NCI-H460 (cell line): ENCODE measurements around the gene DUS3L. TPM values are rescaled to one million over a fixed set of nuclear protein-coding genes. Genes with fewer than 3 reads are reported as not detected.

Source experiments
- DNase-seq: peaks from one replicate; pipeline ENCODE4 v3.0.0-alpha.2; 2016; ENCODE audit warnings: low read depth; ENCODE audit errors: extremely low read depth
- total RNA-seq: library from RNA; depleted of rRNA; stranded (reverse); fragments of >200 nt; shearing (Covaris generic); gene quantifications from 2 replicates; pipeline ENCODE4 v1.2.3, GENCODE V29; 2014

Gene DUS3L
- total RNA-seq, 1 experiment from 2014 or later = 36.4 TPM

DNA sequence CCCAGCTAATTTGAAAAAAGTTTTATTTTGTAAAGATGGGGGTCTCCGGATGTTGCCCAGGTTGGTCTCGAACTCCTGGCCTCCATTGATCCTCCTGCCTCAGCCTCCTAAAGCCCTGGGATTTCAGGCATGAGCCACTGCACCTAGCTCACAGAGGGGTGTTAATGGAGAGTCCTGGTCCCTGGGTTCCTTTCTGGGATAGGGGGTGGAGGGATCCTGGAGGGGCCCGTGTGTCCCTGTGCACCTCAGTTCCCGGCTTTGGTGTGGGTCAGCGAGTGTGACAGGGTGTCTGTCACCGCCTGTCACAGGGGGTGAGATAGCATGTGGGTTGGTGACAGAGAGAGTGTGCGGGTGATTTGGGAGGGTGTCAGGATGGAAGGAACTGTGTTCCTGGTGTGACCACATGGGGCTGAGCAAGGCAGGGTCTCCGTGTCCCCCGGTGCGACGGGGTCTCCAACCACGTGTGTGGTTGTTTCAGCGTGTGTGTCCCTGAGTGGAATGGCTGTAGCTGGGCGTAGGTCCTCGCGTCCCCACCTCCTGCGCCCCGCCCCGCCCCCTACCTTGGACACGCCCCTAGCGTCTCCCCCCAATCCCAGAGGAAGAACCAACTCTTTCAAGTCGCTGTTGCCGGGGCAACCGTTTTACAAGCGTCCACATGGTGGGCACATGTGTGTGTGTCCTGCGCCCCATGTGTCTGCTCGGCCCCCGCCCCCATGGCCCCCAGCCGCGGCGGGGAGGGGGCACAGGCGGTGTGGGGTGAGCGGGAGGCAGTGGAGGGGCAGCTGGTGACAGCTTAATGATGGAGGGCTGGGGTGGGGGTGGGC is 11.0 kb upstream of the DUS3L start:
- DNase-seq = no peak

DNA sequence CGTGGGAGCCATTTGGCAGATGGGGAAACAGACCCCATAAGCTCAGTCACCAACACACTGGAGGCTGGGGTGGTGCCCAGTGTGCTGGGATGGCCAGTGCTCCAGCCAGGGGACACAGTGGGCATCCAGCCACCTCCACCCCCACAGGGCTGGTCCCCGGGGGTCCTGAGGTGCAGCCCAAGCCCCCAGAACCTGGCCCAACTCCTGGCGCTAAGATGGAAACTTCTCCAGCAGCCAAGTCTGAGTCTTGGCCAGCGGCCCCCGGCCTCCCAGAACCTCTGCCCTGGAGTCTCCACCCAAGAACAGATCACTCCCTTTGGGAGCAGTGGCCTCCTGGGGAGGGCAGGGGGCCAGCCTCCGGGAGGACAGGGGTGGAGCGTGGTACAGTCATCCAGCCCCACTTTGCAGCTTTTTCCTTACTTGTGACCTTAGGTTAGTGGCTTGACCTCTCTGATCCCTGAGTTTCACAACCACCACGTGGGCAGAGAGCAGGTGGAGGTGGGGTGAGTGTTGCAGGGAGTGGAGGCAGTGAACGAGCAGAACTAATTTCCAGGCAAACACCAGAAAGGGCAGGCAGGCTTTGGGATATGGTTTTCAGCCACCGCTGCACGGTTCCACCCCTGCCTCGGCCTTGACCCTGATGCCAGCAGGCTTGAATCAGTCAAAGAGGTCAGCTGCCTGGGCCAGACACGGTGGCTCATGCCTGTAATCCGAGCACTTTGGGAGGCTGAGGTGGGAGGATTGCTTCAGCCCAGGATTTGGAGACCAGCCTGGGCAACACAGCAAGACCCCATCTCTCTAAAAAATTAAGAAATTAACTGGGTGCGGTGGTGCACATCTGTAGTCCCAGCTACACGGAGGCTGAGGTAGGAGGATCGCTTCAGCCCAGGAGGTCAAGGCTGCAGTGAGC is 9.7 kb upstream of the DUS3L start:
- no peak for DNase-seq

DNA sequence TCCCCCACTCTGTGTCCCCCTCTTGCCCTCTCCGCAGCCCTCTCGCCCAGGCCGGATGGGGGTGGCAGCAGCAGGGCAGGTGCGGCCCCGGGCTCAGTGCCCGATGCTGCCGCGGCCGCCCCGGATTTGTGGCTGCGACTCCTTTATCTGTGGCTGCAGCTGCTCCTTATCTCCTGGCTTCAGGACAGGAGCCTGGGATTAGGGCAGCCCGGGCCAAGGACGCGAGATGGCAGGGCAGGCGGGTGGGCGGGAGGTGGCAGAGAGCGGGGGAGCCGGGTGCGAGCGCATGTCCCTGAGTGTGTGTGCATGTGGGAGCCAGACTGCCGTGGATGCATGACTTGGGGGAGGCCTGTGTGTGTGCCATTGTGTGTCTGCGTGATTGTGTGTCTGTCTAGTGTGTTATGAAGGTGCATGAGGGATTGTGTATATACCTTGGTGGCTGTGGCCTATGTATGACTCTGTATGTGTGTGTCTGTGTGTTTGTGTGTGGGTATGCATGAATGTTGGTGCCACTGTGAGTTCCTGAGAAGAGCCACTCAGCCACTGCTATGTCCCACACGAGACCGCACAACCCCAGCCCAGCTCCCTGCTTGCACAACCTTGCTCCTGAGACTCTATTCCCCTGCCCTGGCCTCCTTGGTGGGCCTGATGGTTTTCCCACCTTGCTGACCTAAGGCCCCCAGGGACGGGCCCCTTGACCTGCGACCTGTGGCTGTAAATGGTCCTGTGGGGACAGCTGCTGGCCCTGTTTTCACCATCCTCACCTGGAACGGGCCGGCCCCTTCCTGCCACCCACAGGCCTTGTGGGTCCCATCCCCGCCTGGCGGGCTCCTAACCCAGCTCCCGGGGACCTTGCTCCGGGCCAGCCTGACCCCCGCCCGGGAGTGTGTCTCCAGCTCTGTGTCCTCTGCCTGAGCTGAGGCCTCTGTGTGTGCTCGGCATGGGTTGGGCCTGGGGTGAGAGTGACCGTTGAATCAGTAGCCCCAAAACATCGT is 8.6 kb upstream of the DUS3L start:
- DNase-seq = no peak

- no peak for DNase-seq
Observed at GRCh38 chr19:5798244-5798643, 7.3 kb upstream of the DUS3L start.

DNA sequence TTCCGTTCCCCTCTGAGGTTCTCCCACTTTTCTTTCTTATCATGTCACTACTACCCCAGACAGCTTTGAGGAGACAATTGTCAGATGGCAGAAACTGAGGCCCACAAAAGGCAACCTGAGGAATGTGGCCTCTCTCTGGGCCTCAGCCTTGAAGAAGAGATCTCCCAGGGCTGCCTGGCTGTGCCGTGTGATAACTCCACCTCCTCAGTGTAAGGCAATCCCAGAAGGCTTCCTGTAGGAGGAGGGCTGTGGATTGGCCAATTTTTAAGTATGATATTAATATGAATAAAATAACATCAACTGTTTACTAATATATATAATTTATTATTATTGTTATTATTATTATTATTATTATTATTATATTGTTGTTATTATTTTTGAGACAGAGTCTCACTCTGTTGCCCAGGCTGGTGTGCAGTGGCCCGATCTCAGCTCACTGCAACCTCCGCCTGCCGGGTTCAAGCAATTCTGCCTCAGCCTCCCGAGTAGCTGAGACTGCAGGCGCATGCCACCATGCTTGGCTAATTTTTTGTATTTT is 4.5 kb upstream of the DUS3L start:
- DNase-seq = no peak

DNA sequence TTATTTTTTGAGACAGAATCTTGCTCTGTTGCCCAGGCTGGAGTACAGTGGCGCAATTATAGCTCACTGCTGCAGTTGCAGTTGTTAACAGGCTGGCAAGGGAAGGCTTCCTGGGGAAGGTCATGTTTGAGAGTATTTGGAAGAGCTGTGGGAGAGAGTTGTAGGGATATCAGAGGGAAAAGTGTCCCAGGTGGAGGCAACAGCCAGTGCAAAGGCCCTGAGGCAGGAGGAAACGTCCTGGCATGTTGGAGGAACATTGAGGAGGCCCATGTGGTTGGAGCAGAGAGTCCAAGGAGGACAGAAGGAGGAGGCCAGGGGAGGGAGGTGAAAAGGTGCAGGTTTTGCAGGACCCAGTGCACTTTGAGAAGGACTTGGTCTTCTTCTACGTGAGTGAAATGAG is 2.2 kb upstream of the DUS3L start:
- no peak for DNase-seq

GRCh38 chr19:5792224-5792623 is 1.3 kb upstream of the DUS3L start:
- DNase-seq = no peak

- no peak for DNase-seq
Observed at GRCh38 chr19:5789886-5790558, 941 bp downstream of the DUS3L start.

DNA sequence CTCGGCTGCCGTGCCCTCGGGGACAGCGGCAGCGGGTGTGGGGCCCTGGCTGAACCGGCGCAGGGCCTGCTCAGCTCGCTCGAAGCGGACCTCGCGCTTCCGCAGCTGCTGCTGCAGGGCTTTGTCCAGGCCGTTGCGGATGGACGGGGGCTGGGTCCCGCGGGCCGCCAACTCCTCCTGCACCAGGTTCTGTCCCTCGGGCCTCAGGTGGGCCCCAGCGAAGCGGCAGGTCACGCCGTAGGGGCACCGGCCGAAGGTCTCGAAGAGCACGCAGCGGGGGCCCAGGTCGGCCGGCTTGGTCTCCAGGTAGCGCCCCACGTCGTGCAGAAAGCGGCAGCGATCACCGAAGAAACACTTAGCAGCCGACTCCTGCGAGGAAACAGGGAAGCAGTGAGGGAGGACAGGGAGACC is 1.6 kb downstream of the DUS3L start:
- no peak for DNase-seq

DNA sequence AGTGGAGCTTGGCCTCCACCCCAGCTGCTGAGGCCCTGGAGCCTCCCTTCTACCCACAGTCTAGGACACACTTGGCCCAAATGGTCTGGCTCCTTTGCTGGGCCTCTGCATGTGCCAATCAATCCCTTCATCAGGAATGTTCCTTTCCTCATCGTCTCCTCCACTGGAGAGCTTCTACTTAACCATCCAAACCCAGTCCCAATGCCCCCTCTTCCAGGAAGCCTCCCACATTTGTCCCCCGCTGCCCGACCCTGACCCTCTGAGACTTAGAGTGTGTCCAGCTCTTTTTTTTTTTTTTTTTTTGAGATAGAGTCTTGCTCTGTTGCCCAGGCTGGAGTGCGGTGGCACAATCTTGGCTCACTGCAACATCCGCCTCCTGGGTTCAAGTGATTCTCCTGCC is 2.5 kb downstream of the DUS3L start:
- no peak for DNase-seq

- DNase-seq = no peak
Observed at GRCh38 chr19:5787409-5788182, 3.4 kb downstream of the DUS3L start.

- DNase-seq = no peak
Observed at GRCh38 chr19:5786593-5787408, 4.2 kb downstream of the DUS3L start.

GRCh38 chr19:5785423-5785822 is 5.5 kb downstream of the DUS3L start:
- DNase-seq = no peak

GRCh38 chr19:5784581-5785147 is 6.3 kb downstream of the DUS3L start, which contains the start of gene PRR22:
PRR22 (minus strand) TSS chr19:5784746; CDS start chr19:5784660, 86 bp downstream.
- no peak for DNase-seq

DNA sequence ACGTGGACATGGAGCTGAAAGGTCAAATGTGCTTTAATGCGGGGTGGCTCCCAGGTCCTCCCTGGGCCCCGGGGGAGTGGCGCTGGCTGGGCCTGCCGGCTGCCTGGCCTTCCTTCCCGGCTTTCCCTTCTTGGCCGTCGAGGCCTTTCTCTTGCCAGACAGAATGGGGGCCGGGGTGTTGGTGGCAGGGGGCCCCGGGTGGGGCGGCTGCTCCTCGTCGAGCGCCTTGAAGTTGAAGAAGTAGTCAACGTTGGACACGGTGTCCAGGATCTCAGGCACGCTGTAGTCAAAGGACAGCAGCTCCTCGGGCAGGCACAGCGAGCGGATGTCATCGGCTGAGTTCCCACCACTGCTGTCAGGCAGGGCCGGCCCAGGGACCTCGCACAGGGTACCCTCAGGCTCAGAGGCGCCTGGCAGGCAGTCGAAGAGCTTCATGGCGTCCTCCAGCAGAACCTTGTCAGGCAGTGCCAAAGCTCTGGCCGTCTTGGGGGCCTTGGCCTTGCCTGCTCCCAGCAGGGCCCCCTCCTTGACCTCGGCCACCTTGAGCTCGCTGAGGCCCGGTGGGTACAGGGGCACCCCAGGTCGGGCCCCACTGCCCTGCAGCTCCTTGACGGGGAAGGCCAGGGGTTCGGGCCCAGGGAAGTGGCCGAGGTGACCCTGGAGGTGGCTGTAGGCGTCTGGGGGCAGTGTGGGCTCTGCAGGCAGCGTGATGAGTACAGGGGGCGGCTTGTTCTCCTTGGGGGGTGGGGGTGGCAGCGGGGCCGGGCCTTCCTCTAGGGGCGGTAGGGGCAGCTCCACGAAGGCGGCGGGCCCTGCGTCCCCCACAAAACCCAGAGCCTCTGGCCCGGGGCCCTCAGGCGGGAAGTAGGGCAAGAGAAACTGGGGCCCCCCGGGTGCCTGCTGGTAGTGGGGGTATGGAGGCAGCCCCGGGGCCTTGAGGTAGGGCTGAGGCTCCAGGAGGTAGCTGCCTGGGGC is 7.7 kb downstream of the DUS3L start:
- DNase-seq = no peak

DNA sequence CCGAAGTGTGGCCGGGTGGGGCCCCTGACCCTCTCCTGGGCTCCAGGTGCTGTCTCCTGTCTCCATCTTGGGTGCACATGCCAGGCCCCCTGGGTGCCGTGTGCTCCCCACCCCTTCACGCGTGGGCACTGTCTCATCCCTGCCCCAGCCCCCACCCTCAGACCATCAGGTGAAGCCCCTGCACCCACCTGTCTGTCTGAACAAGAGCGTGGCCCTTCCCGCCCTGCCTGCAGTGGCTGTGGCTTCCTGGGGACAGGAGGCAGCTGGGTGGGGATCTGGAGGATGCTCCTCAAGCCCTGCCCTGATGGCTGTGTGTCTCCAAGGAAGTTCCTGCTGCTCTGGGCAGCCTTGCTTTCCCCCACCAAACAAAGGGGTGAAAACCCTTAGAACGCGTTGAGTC is 8.6 kb downstream of the DUS3L start:
- DNase-seq = no peak
